ENCODE results near the gene COL16A1. TPM values are rescaled to one million over a fixed set of nuclear protein-coding genes. Genes with fewer than 3 reads are reported as not detected.

COL16A1 gene
- total RNA-seq, 1 experiment from 2014 or later = 3.4 TPM

- no peak for DNase-seq (ENCODE audit: extremely low read depth, low read depth)
These were observed 29.8 kb upstream of the COL16A1 start for GRCh38 chr1:31733389-31734219.

DNA sequence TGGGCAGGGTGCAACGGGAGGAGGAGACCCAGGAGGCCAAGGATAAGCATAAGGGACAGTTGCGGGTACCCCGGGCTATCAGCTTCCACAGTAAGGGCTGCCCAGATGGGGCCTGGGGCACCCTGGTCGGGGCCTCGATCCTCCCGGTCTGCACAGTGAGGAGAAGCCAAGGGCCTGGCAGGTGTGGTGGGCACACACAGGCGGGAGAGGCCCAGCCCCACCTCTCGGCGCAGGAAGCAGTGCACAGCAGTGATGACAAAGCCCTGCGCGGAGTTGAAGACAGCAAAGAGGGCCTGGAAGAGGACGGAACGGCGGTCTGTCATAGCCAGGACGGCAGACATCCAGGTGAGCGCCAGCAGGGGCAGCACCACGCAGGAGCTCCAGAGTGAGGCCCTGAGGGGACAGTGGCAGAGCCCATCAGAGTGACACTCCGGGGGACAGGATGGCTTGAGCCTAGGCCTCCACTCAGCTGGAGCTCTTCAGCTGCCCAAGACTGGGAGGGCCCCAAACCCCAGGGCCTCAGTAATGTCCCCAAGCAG, 29.0 kb upstream of the COL16A1 start:
- no peak for DNase-seq (ENCODE audit: extremely low read depth, low read depth)

DNA sequence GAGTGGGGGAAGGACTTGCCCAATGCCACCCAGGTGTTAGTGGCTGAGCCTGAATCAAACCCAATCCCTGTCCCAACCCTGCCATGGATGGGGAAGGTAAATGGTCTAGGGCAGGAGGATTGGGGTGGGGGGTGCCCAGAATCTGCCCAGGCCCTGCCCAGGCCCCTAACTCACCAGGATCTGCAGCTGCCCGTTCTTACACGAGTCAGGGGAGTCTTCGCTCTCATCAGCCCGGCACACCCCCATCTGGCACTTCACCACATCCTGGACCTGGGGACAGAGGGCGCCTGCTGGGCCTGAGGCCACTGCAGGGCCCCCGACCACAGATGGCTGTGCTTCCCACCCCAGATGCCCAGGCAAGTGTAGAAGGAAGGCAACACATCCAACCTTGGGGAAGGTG, 28.5 kb upstream of the COL16A1 start:
- DNase-seq (ENCODE audit: extremely low read depth, low read depth) = no peak

DNA sequence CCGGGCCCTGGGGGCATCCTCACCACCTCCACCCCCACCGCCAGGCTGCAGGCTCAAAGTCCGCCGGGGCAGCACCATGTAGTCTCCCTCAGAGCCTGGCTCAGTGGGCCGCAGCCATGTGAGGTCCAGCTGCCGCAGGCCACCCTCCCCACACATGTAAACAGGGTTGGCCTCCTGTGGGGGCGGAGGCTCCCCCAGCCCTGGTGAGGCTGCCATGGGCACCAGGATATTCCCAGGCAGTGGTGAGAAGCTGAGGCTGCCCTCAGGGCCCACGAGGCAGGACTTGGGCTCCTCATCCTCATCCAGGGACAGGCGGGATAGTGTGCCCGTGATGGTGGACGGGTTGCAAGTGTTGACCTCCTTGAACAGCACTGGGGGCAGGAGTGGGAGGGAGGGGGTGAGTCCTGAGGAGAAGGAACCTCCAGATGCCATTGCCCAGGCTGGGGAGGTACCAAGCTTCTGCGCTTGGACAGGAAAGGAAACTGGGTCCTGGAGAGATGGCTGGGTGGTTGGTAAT, 27.3 kb upstream of the COL16A1 start:
- no peak for DNase-seq (ENCODE audit: extremely low read depth, low read depth)

- DNase-seq (ENCODE audit: extremely low read depth, low read depth) = no peak
These were observed 26.7 kb upstream of the COL16A1 start for GRCh38 chr1:31730336-31731048.

DNA sequence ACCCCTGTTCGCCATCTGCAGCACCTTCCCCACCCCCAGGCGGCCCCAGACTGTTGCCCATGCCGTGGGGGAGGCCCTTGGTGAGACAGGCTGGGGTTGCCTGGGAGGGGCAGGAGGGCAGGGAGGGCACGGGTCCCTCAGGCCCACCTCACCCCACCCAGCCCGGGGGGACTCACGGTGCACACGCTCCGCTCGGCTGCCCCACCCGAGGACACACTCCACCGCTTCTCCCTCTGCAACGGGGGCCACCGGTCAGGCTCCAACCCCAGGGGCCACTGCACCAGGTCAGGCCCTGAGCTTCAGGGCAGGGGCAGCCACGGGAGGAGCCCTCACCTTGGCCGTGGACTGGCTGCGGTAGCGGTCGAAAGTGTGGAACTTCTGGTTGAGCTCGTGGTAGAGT, 24.0 kb upstream of the COL16A1 start:
- no peak for DNase-seq (ENCODE audit: extremely low read depth, low read depth)

- DNase-seq (ENCODE audit: extremely low read depth, low read depth) = no peak
These were observed 23.4 kb upstream of the COL16A1 start for GRCh38 chr1:31727195-31727594.

GRCh38 chr1:31726715-31727114, 22.9 kb upstream of the COL16A1 start:
- DNase-seq (ENCODE audit: extremely low read depth, low read depth) = no peak

- no peak for DNase-seq (ENCODE audit: extremely low read depth, low read depth)
These were observed 22.1 kb upstream of the COL16A1 start for GRCh38 chr1:31725777-31726535.

- DNase-seq (ENCODE audit: extremely low read depth, low read depth) = no peak
These were observed 21.3 kb upstream of the COL16A1 start for GRCh38 chr1:31725134-31725533.

DNA sequence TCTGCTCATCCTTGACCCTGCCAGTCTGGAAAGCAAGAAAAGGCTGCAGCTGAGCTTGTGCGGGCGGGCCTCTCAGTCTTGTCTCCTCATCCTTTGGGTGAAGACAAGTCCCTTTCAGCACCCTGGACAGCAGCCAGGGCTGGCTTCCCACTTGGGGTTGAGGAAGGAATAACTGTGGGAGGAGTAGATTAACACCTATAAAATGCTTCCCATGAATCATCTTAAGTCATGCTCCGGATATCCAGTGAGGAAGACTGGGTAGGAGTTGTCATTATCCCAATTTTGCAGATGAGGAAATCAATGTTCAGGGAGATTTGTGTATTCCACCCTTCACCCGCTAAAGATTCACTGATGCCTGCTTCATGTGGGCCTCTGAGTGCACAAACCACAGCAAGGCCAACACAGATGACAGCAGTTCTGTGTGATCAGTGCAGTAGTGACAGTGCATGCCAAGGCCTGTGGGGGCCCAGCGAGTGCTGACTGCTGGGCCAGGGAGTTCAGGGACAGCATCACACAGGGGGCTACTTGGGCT, 20.1 kb upstream of the COL16A1 start:
- DNase-seq (ENCODE audit: extremely low read depth, low read depth) = peak; percentile 65

DNA sequence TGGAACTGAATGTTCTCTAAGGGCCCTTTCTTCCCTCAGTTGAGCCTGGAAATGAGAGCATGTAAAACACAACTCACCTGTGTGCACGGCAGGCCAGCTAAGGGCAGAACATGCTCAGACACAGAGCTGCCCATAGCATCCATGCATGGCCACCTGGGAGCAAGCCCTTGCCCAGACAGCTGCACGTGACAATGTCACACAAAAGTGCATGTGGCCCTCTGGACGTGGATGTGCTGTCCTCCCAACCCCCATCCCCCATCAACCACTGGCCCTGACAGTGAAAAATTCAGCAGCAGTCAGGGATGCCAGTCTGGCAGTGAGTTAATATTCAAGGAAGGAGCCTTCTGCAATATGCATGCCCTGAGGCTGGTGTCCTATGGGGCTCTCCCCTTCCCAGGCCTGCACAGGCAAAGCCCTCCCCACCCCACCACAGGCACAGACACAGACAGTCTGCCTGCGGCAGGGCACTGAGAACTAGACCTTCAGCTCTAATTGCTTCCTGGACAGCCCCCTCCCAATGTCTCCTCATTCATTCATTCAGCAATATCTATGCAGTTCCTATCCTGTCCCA, 14.6 kb upstream of the COL16A1 start:
- no peak for DNase-seq (ENCODE audit: extremely low read depth, low read depth)

DNA sequence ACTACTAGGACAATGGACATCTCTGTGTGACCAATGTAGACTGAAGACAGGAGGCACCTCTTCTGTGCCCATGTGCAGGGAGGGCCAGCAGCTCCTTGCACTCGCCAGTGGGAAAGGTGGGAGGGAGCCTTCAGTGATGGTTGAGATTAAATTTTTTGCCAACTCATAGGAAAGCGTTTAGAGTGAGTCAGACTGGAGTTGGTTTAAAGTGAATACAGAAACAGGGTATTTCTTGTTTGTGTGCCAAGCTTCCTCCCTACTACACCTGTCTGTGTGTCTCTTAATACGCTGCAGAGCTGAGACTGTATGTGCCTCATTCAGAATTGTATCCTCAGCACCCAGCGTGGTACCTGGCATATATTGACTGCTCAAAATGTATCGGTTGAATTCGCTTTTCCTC, 13.5 kb upstream of the COL16A1 start:
- DNase-seq (ENCODE audit: extremely low read depth, low read depth) = no peak

DNA sequence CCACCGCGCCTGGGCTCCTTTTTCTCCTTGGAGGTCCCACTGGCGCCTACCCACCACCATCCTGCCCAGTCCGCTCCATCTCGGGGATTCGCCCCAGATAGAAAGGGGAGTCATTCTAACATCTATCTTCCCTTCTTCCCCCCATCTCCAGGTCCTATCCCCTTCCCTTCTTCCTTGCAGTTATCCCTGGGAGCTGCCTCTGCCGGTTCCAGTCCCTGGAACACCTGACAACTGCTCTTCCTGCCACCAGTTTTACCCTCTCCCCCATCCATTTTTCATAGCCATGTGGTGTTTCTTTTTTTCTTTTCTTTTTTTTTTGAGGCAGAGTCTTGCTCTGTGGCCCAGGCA, 12.0 kb upstream of the COL16A1 start:
- no peak for DNase-seq (ENCODE audit: extremely low read depth, low read depth)

- DNase-seq (ENCODE audit: extremely low read depth, low read depth) = peak; percentile 83
These were observed 11.5 kb upstream of the COL16A1 start for GRCh38 chr1:31715087-31715872.

DNA sequence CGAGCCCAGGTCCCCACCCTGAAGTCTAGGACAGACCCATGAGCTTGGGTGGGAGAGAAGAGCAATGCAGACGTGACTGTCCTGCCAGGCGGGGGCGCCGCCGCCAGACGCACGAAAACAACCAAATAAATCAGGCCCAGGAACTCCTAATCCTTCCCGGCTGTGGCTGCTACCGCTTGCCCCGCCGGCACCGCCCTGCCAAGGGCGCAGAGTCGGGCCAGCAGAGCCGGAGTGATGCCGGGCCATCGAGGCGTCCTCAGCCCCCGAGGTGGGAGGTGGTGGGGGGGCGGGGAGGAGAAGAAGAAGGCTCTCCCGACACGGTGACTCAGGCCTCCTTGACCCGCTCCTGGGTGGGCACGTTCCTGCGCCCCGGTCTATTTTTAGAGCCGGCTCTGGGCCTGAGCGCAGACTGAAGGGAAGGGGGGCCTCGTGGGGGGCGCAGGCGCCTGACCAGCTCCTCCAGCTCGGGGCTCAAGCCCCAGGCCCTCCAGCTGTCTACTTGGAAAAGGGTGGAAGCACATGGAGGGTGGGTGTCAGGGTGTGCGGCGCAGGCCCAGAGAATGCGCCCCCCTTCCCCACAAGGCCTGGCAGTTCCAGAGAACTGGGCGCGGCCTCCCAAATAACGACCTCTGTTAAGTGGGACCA, 10.7 kb upstream of the COL16A1 start:
- DNase-seq (ENCODE audit: extremely low read depth, low read depth) = peak; percentile 33

DNA sequence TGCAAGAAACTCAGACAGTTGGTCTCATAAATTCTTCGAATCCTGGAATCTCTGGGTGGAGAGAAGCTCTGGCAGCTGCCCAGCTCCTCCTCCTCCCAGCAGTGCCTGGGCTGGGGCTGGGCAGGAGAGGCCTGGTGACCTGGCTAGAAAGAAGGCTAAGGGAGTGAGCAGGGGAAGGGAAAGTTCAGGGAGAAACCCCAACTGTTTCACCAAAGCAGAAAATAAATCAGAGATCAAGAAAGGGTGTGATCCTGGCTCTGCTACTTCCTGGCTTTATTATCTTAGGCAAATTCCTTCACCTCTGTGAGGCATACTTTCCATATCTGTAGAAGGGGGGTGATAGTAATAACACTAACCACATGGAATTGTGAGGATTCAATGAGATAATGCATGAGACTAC, 8.8 kb upstream of the COL16A1 start:
- peak; percentile 15 for DNase-seq (ENCODE audit: extremely low read depth, low read depth)

DNA sequence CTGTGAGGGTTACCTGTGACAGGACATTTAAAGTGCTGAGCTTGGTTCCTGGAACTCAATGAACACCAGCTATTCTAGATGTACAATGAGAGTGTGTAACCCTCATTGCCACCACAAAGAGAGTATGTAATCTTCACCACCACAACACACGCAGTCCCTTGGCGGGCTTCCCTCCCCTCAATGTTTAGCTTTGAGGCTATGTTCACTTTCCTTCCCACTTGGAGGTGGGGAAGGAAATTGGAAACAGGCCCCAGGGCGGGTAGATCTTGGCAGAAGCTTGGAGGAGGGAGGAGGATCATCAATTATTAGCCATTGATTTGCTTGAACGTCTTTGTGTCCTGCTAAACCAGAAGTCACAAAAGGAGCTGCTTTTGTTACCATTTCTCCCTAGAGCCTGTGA, 8.3 kb upstream of the COL16A1 start:
- no peak for DNase-seq (ENCODE audit: extremely low read depth, low read depth)

GRCh38 chr1:31708324-31708723, 4.5 kb upstream of the COL16A1 start:
- no peak for DNase-seq (ENCODE audit: extremely low read depth, low read depth)
